SHP77 treated with DMSO at 0.1 percent for 48 hours (cell line): ENCODE results near the gene EFCAB7.
"Not testable (repeated sequence)": the region's sequence is repeated elsewhere in the genome, so short reads cannot be mapped to it uniquely, and the experiment has no call there.

Source experiments
- DNase-seq: peaks from one replicate; lab custom pipeline; 2025; lab: John Stamatoyannopoulos, UW

Gene EFCAB7

GRCh38 chr1:63555480-63555879 lies 32.2 kb downstream of the EFCAB7 start:
- no peak for DNase-seq

- DNase-seq, result no peak
These were observed 34.2 kb downstream of the EFCAB7 start for GRCh38 chr1:63557365-63557987.

GRCh38 chr1:63559357-63559756 lies 36.0 kb downstream of the EFCAB7 start:
- no peak for DNase-seq

GRCh38 chr1:63563745-63564144 lies 40.4 kb downstream of the EFCAB7 start:
- DNase-seq, result no peak

GRCh38 chr1:63569068-63569467 lies 45.7 kb downstream of the EFCAB7 start:
- DNase-seq, result no peak

- DNase-seq, result no peak
These were observed 46.5 kb downstream of the EFCAB7 start for GRCh38 chr1:63569640-63570316.

- not testable (repeated sequence) for DNase-seq
These were observed 49.4 kb downstream of the EFCAB7 start for GRCh38 chr1:63572686-63573085.

GRCh38 chr1:63574203-63574796 lies 51.0 kb downstream of the EFCAB7 start:
- DNase-seq, result not testable (repeated sequence)

GRCh38 chr1:63575340-63575826 lies 52.1 kb downstream of the EFCAB7 start:
- peak; percentile 4 for DNase-seq

GRCh38 chr1:63586326-63586725 lies 63.0 kb downstream of the EFCAB7 start:
- DNase-seq, result not testable (repeated sequence)

- DNase-seq, result no peak
These were observed 66.8 kb downstream of the EFCAB7 start for GRCh38 chr1:63590166-63590560.

- DNase-seq, result peak; percentile 32
These were observed 69.4 kb downstream of the EFCAB7 start for GRCh38 chr1:63592536-63593302.

GRCh38 chr1:63593303-63593885 lies 70.1 kb downstream of the EFCAB7 start, which contains the start of gene PGM1:
PGM1 (plus strand) TSS chr1:63593411; CDS start chr1:63593489, 78 bp downstream.
- peak; percentile 24 for DNase-seq

GRCh38 chr1:63593886-63594605 lies 70.7 kb downstream of the EFCAB7 start:
- DNase-seq, result peak; percentile 2

- DNase-seq, result no peak
These were observed 72.1 kb downstream of the EFCAB7 start for GRCh38 chr1:63595435-63595834.

GRCh38 chr1:63599799-63600198 lies 76.5 kb downstream of the EFCAB7 start:
- no peak for DNase-seq

- no peak for DNase-seq
These were observed 76.9 kb downstream of the EFCAB7 start for GRCh38 chr1:63600248-63600647.

GRCh38 chr1:63601061-63601460 lies 77.7 kb downstream of the EFCAB7 start:
- DNase-seq, result no peak

- no peak for DNase-seq
These were observed 78.1 kb downstream of the EFCAB7 start for GRCh38 chr1:63601463-63601862.

- no peak for DNase-seq
These were observed 78.6 kb downstream of the EFCAB7 start for GRCh38 chr1:63601912-63602311.

GRCh38 chr1:63602629-63603028 lies 79.3 kb downstream of the EFCAB7 start:
- DNase-seq, result no peak
